HL-60/S4 treated with phorbol 12-myristate 13-acetate at 8.2 ng/mL for 4 days and 3 days (cell line): Measurements from ENCODE around the gene ITGA2B.
"Not testable (repeated sequence)": the region's sequence is repeated elsewhere in the genome, so short reads cannot be mapped to it uniquely, and the experiment has no call there.

Source experiments
- in situ Hi-C: fragments of 300-500 bp; cut with MboI; formaldehyde crosslinking; loops from 2 replicates; pipeline ENCODE4 v1.15.0; 2022; ENCODE audit warnings: low sequenced_read_pairs

Gene ITGA2B

DNA sequence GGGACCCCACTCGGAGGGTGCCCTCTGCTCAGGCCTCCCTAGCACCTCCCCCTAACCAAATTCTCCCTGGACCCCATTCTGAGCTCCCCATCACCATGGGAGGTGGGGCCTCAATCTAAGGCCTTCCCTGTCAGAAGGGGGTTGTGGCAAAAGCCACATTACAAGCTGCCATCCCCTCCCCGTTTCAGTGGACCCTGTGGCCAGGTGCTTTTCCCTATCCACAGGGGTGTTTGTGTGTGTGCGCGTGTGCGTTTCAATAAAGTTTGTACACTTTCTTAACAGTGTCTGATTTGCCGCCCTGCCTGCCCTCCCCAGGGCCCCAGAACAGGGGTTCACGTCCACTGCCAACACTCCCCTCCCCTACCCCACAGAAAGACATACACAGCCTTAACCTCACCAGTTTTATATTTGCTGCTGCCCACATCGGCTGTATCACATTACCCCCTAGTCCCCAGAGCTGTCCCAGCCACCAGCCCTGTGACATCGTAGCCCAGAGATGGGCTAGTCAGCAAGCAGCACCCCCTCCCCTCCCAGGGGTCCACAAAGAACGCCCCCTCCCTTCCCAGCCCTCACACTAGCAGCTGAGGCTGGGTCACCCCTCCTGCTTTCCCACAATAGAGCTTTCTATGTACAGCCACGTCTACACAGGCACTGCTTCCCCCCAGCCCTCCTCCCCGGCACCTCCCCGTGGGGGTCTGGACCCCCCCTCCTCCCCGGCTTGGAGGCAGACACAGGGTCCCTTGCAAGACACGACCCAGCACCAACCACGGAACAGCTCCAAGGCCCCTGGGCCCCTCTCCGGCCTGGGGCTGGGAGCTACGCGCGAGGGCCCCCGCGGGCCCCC lies 36.4 kb downstream of the ITGA2B start:
- in situ Hi-C loops = no loop called here

DNA sequence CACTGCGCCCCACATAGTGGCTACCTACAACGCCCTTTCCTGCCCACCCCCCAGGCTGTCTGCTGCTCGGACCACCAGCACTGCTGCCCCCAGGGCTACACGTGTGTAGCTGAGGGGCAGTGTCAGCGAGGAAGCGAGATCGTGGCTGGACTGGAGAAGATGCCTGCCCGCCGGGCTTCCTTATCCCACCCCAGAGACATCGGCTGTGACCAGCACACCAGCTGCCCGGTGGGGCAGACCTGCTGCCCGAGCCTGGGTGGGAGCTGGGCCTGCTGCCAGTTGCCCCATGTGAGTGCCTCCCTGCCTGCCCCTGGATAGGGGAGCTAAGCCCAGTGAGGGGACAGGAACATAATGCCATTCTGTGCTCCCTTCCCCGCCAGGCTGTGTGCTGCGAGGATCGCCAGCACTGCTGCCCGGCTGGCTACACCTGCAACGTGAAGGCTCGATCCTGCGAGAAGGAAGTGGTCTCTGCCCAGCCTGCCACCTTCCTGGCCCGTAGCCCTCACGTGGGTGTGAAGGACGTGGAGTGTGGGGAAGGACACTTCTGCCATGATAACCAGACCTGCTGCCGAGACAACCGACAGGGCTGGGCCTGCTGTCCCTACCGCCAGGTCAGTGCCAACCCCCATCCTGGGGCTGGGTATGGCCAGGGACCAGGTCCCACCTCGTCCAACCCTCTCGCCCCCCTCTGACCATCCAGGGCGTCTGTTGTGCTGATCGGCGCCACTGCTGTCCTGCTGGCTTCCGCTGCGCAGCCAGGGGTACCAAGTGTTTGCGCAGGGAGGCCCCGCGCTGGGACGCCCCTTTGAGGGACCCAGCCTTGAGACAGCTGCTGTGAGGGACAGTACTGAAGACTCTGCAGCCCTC lies 37.3 kb downstream of the ITGA2B start:
- in situ Hi-C loops = no loop called here

GRCh38 chr17:44351464-44351863 lies 38.0 kb downstream of the ITGA2B start:
- in situ Hi-C loops = no loop called here

DNA sequence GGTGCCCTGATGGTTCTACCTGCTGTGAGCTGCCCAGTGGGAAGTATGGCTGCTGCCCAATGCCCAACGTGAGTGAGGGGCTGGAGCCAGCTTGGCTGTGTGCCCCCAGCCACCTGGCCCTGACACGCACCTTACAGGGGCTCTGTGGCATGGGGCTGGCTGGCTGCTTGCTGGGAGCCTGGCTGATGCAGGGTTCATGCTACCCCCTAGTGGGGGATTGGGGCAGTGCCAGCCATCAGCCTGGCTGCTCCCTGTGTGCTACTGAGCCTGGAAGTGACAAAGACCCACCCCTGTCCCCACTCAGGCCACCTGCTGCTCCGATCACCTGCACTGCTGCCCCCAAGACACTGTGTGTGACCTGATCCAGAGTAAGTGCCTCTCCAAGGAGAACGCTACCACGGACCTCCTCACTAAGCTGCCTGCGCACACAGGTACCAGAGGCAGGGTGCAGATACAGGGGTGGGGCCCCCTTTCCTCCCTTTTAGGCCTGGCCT lies 38.7 kb downstream of the ITGA2B start:
- in situ Hi-C loops = no loop called here

DNA sequence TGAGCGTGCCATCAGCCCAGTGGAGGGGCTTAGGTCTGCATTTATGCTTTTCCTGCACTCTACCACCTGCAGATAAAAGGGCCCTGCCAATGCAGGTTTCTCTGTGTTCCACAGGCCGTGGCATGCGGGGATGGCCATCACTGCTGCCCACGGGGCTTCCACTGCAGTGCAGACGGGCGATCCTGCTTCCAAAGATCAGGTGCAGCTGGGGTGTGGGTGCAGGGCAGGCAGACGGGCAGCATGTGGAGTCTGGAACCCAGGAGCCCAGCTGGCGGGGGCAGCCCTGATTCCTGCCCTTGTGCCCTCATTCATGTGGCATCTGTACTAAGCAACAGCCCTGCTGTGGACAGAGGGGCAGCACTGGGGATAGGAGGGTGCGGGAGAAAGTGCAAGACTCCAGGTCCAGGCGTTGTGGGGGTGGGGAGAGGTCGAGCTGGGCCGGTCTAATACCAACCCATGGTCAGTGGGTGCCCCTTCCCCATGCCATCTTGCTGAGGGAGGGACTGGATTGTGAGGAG lies 39.8 kb downstream of the ITGA2B start:
- in situ Hi-C loops = no loop called here

DNA sequence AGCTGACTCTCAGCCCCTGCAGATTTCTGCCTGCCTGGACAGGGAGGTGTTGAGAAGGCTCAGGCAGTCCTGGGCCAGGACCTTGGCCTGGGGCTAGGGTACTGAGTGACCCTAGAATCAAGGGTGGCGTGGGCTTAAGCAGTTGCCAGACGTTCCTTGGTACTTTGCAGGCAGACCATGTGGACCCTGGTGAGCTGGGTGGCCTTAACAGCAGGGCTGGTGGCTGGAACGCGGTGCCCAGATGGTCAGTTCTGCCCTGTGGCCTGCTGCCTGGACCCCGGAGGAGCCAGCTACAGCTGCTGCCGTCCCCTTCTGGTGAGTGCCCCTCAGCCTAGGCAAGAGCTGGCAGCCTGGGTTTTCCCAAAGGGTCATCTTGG lies 40.5 kb downstream of the ITGA2B start:
- in situ Hi-C loops = no loop called here

DNA sequence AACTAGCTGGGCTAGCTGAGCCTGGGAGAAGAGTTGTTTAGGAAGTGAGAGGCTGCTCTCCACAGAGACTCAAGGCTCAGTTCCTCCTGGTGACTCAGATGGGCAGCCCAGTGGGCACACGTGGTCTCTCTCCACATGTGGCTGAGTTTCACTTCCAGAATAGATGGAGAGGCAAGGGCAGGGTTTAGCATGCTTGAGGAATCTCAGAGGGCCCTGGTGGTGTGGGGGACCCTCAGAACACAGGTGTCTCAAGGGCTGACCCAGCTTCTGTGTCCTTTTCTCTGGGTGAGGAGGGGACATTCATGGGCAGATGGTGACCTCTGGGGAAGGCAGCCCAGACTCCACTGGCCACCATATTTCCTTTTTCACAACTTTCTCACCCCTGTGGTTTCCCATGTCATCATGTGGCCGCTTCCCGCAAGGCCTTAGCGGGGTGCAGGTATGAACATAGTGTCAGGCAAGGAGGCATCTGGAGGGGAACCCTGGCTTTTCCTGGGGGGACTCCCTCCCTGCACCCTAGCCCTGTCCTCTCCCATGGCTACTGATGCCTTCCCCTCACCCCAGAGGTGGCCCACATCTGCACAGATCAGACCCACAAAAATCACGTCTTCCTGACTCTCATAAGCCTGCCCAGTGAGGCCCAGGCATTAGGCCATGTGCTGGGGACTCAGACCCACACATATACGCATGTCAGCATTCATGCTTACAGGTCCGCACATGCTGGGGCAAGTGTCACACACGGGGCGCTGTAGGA lies 41.0 kb downstream of the ITGA2B start:
- in situ Hi-C loops = no loop called here

- in situ Hi-C loops = not testable (repeated sequence)
These were observed 42.0 kb downstream of the ITGA2B start for GRCh38 chr17:44347206-44348055.

DNA sequence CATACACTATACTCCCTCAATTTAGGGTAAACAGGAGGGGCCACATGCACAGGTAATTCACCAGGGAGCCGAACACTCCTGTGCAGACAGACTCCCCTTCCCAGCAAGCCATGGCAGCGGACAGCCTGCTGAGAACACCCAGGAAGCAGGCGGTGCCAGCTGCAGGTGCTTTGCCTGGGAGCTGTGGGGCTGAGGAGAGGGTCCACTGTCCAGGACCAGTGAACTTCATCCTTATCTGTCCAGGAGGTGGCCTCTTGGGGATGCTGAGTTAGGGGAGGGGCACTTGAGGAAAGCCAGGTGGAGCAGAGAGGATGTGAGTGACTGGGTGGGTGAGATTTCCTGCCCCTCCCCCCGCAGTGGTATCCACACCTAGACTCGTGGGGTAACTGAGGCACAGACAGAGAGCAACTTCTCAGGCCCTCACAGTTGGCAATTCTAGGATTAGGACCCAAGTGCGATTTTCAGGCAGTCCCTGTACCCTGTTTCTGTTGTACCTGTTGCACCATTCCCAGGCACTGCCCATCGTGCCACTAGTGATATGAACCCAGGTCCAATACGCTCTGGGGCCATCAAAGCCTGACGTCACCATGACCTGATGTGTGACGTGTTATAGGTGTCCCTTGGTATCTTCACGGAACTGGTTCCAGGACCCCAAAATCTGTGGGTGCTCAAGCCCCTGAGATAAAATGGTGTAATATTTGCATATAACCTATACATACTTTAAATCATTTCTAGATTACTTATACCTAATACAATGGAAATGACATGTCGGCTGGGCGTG lies 43.2 kb downstream of the ITGA2B start:
- in situ Hi-C loops = no loop called here

DNA sequence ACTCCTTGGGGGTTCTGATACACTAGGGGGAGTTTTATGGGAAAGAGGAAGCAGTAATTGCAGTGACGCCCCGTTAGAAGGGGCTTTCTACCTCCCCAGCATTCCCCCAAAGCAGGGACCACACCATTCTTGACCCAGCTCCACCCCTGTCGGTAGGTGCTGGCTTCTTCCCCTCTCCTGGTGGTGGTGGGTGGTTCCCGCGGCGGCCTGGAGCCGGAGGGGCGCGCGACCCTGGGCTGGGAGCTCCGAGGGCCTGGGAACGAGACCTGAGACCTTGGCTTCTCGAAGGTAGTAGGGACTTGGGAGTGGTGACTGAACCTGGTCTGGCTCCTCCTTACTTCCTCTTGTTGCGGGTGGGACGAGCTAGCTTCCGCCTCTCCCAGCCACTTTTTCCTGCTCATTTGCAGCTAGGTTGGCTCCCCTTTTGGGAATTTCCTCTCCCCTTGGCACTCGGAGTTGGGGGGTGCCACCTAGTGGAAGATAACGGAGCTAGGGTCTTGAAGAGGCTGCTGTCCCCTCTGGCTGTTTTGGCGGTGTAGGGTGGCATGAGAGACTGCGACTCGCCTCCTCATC lies 43.9 kb downstream of the ITGA2B start:
- in situ Hi-C loops = no loop called here

GRCh38 chr17:44344939-44345453 lies 44.5 kb downstream of the ITGA2B start, which contains the start of gene GRN:
Gene GRN, plus strand, starts transcription at chr17:44345302. Its CDS starts 3,863 bp downstream, at chr17:44349165.
- in situ Hi-C loops = no loop called here

DNA sequence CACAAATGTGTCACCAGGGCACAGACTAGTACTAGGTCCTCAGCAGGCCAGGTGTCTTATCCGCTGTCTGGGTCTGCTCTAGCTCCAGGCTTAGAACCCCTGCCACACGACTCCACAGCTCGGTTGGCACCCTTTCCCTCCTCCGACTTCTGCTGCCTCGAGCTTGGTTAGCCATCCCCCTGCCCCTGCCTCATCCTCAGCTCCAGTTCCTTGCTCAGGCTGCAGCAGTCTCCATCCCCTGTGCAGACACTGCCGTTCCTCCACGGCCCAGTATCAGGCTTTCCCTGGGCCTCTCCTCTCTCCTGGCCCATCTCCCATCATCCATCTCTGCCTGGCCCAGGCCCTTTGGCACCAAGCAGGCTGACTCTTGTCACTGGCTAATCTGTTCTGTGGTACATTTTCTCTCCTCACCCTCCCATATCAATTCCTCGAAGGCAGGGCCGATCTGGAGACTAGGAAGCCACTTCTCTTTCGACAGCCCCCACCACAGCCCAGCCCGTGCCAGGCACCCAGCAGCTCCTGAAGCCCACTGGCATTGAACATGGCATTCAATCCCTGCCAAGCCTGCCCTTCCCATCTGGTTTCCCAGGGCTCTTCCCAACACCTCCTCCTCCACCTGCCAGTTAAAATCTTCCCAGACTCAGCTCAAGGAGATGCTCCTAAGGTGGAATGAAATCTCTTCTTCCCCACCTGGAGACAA lies 45.8 kb downstream of the ITGA2B start:
- in situ Hi-C loops = no loop called here

DNA sequence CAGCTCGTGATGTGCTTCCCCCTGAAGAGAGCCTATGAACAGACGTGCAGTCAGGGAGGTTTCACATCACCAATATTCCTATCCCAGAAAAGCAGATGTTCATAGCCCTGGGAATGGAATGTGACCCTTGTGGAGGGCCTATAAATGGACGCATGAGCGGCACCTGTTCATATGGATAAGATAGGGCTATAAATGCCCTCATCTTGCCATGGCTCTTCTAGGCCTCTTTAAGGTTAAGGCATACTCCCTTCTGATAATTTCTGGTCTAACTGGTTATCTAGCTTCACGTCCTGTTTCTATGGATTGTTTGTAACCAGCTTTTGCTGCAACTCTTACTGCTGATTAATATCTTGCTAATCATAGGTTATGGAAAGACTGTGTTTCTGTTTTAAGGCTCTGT lies 48.9 kb downstream of the ITGA2B start:
- in situ Hi-C loops = not testable (repeated sequence)

DNA sequence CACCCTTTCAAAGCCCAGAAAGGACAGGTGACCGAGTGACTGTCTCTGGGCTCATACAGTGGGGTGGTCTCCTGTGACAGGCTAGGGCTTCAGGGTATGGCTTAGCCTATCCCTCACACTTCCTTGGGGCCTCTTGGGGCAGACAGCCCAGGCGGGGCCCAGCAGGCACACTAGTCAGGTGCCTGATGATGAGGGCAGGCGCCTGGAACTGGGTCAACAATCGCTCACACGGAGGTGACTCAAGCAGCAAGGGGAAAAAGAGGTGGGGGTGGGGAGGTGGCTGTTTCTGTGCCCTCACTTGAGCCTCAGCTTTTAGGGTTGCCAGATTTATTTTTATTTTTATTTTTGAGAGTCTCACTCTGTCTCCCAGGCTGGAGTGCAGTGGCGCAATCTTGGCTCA lies 50.7 kb downstream of the ITGA2B start:
- in situ Hi-C loops = no loop called here

DNA sequence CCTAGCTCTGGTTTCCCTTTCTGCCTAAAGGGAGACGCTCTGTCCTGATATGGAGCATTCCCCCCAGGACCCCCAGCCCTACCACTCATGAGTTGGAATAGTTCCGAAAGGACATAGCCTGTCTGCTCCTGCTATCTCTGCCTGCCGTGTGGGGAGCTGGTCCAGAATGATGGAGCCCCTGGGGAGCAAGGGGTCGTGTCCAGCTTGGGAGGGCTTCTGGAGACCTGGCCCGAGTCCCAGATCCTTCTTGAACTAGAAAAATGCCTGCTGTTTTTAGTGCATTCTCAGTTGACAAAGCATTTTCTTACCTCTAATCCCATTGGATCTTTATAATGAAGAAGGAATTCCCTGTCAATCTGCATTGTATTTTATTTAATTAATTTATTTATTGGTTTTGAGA lies 53.5 kb downstream of the ITGA2B start:
- in situ Hi-C loops = no loop called here

DNA sequence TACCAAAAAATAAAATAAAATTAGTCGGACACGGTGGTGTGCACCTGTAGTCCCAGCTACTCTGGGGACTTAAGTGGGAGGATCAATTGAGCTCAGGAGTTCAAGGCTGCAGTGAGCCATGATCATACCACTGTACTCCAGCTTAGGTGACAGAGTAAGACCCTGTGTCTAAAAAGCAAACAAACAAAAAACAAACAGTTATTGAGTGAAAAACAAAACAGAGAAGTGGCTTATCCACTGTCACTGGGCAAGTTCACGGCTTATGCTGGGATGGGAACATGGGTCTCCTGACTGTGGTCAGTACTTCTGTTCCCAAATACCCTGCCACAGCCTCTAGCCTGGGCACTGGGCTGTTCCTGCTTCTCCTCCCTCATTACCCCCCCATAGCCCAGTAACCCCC lies 53.9 kb downstream of the ITGA2B start:
- in situ Hi-C loops = no loop called here

DNA sequence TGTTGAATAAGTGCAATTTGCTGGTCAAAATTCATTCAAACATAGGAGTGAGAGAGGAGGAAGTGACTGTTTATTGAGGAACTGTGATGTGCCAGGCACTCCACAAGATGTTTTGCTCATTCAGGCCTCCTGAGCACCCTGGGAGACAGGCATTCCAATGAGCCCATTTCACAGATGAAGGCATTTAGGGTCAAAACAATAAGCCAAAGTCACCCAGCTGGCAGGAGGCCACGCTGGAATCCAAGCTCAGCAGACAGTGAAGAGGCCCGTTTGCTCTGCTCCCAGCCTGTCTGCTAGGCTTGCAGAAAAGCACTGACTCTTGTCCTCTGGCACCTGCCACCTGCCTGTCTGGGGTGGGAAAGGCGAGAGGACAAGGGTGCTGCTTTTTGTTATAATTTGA lies 54.7 kb downstream of the ITGA2B start:
- in situ Hi-C loops = no loop called here

GRCh38 chr17:44334315-44334714 lies 55.1 kb downstream of the ITGA2B start:
- in situ Hi-C loops = no loop called here
